Esophagus muscularis mucosa (tissue), 4 donors: ENCODE data around the gene AKAP14. TPM values are rescaled to one million over a fixed set of nuclear protein-coding genes. Genes with fewer than 3 reads are reported as not detected.
"Not testable (repeated sequence)": the region's sequence is repeated elsewhere in the genome, so short reads cannot be mapped to it uniquely, and the experiment has no call there.

Source experiments
- DNase-seq: peaks from one replicate; pipeline ENCODE4 v3.0.0-alpha.2; 2017; ENCODE audit errors: extremely low spot score
- H3K27ac ChIP-seq, 4 donors: fragments of 200-600 bp; sonication (generic); replicated peaks in 1 of 4; 1 replicate in 3 of 4; 2 replicates in 1 of 4; pipeline ENCODE4 v1.5.1; 2016 to 2019; ENCODE audit warnings: mild to moderate bottlenecking in 1 of 4
- H3K27me3 ChIP-seq, 4 donors: fragments of 200-600 bp; sonication (generic); one replicate each; pipeline versions ENCODE4 v1.5.1 to v1.6.0; 2016 to 2019
- H3K36me3 ChIP-seq, 4 donors: fragments of 200-600 bp; sonication (generic); one replicate each; pipeline ENCODE4 v1.5.1; 2016 to 2019
- H3K4me1 ChIP-seq, 4 donors: fragments of 200-600 bp; sonication (generic); one replicate each; pipeline ENCODE4 v1.5.1; 2016 to 2019
- H3K4me3 ChIP-seq, 4 donors: fragments of 200-600 bp; sonication (generic); 1 replicate in 2 of 4; 2 replicates in 2 of 4; pipeline ENCODE4 v1.5.1; 2016 to 2019; ENCODE audit warnings: mild to moderate bottlenecking in 4 of 4, moderate library complexity in 1 of 4
- H3K9me3 ChIP-seq, 4 donors: fragments of 200-600 bp; sonication (generic); 1 replicate in 3 of 4; 2 replicates in 1 of 4; pipeline ENCODE4 v1.5.1; 2016 to 2019
- EP300 ChIP-seq: sonication (generic); formaldehyde crosslinking; IDR thresholded peaks from one replicate; pipeline ENCODE4 v1.6.1; 2017; ENCODE audit warnings: antibody characterized with exemption
- POLR2A ChIP-seq: fragments of 450-650 bp; IDR thresholded peaks from one replicate; pipeline ENCODE4 v1.6.1; 2017; ENCODE audit warnings: antibody characterized with exemption, moderate library complexity, mild to moderate bottlenecking, low read depth
- POLR2AphosphoS5 ChIP-seq, 2 donors: sonication (generic); formaldehyde crosslinking; IDR thresholded peaks; one replicate each; pipeline ENCODE4 v1.6.1; 2017; ENCODE audit warnings: antibody characterized with exemption in 2 of 2
- WGBS: methylation state at CpG from one replicate; pipeline ENCODE4 v1.1.5; 2018; 5-methylcytosine and 5-hydroxymethylcytosine counted together
- intact Hi-C: fragments of 100-400 bp; cut with DNase I; formaldehyde crosslinking; loops from one replicate; pipeline ENCODE4 v1.15.1; 2023
- total RNA-seq, 4 donors: library from RNA; depleted of rRNA; stranded (reverse); fragments of >200 nt; gene quantifications; one replicate each; pipeline versions ENCODE4 v1.1.0 to v1.2.1, GENCODE V29; 2016
- TF ChIP-seq, protein P1 (sequence below), 3 experiments: fragments of 200-600 bp in 2 of 3; fragments of 450-650 bp in 1 of 3; sonication (generic) in 2 of 3; IDR thresholded peaks; one replicate each; pipeline ENCODE4 v1.5.1; 2017 to 2019; ENCODE audit warnings: antibody characterized with exemption in 3 of 3, mild to moderate bottlenecking in 2 of 3, moderate library complexity in 1 of 3

Gene AKAP14
- total RNA-seq, 4 donors from 2014 or later, result not detected

DNA sequence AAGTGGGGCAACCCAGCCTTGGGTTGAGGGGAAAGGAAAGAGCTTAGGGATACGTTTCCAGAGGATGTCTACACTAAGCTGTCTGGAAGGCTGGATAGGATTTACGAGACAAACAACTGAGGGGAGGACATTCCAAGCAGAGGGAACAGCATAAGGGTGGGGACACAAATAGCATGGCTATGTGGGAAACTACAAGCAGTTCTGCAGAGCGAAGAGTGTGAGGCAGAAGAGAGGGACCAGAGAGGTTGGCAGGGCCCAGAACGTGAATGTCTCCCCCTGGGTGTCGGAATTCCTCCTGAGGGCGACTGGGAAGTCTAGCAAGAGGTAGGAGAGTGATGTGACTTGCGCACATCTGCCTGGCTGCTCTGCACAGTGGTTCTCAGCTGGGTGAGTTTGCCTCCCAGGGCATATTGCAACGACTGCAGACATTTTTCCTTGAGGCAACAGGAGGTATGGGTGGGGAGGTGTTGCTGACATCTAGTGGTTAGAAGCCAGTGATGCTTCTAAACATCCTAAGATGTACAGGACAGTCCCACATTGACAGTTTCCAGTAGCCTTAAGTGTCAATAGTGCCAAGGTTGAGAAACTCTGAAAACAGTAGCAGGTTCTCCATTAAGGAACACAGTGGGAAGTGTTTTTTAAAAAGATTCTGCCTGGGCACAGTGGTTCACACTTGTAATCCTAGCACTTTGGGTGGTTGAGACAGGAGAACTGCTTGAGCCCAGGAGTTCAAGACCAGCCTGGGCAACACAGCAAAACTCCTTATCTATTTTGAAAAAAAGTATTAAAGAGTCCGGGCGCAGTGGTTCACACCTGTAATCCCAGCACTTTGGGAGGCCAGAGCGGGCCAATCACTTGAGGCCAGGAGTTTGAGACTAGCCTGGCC is 14.9 kb upstream of the AKAP14 start:
- intact Hi-C loops, result no loop called here
- H3K27me3 ChIP-seq, result no peaks in the 10 kb centered on the region
- no peak for DNase-seq
- peaks cover 4 to 29% (median 18%) of the 10 kb centered on the region in 4 donors for H3K36me3 ChIP-seq
- no peak for TF ChIP-seq POLR2A
- no peak for TF ChIP-seq EP300
- TF ChIP-seq, protein P1, sequence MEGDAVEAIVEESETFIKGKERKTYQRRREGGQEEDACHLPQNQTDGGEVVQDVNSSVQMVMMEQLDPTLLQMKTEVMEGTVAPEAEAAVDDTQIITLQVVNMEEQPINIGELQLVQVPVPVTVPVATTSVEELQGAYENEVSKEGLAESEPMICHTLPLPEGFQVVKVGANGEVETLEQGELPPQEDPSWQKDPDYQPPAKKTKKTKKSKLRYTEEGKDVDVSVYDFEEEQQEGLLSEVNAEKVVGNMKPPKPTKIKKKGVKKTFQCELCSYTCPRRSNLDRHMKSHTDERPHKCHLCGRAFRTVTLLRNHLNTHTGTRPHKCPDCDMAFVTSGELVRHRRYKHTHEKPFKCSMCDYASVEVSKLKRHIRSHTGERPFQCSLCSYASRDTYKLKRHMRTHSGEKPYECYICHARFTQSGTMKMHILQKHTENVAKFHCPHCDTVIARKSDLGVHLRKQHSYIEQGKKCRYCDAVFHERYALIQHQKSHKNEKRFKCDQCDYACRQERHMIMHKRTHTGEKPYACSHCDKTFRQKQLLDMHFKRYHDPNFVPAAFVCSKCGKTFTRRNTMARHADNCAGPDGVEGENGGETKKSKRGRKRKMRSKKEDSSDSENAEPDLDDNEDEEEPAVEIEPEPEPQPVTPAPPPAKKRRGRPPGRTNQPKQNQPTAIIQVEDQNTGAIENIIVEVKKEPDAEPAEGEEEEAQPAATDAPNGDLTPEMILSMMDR (IDR thresholded peaks at IDR 0.05), result peak; percentile 39 to 57 (median 45)
- TF ChIP-seq POLR2AphosphoS5 (IDR thresholded peaks at IDR 0.05), result no peak
- H3K27ac ChIP-seq, result no peak overlapping the region
- no peak overlapping the region for H3K4me3 ChIP-seq
- no peaks in the 10 kb centered on the region for H3K9me3 ChIP-seq
- WGBS, result 57% methylated on average over 11 of the region's 11 CpGs
- H3K4me1 ChIP-seq, result peaks cover 0 to 6% (median 0%) of the 10 kb centered on the region in 4 donors

DNA sequence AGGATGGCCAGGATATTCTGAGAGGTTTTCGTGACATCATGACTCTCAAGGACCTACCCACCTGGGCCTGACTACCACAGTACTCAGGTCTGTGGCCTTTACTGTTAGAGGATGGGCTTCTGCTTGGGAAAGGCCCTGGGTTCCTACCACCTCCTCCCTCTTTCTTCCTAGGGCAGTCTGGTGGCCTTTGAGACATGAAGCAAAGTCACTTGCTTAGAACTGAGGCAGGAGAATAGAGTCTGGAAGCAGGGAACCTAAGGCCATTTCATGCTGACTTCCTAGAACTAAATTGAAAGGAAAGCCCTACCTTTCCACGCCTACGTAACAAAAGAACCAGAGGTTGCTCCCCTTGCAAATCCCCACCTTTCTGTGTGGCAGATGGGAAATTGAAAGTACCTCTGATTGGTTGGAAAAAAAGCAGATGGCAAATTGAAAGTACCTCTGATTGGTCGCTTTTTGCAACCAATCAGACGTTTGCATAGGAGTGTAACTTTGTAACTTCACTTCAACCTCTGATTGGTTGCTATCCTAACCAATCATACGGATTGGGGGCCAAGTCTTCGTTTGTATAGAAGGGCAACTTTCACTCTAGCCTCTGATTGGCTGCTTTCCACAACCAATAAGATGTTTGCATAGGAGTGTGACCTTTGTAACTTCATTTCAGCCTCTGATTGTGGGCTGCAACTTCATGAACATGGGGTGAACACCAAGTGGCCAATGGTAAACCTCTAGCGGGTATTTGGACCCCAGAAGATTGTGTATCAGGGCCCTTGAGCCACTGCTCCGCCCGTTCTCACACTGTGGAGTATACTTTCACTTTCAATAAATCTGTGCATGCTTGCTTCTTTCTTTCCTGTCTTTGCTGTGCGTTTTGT is 9.9 kb upstream of the AKAP14 start:
- no peaks in the 10 kb centered on the region for H3K36me3 ChIP-seq
- no peaks in the 10 kb centered on the region for H3K9me3 ChIP-seq
- H3K4me3 ChIP-seq, result no peak overlapping the region
- no peaks in the 10 kb centered on the region for H3K27me3 ChIP-seq
- no peak for DNase-seq
- TF ChIP-seq, protein P1 (IDR thresholded peaks at IDR 0.05), result no peak
- TF ChIP-seq POLR2A (no peak), EP300 (no peak), POLR2AphosphoS5 (IDR thresholded peaks at IDR 0.05) (no peak)
- H3K4me1 ChIP-seq, result peaks cover 0 to 18% (median 9%) of the 10 kb centered on the region in 4 donors
- intact Hi-C loops, result no loop called here
- whole genome bisulfite sequencing, result 77% methylated on average over 11 of the region's 11 CpGs
- no peak overlapping the region for H3K27ac ChIP-seq

DNA sequence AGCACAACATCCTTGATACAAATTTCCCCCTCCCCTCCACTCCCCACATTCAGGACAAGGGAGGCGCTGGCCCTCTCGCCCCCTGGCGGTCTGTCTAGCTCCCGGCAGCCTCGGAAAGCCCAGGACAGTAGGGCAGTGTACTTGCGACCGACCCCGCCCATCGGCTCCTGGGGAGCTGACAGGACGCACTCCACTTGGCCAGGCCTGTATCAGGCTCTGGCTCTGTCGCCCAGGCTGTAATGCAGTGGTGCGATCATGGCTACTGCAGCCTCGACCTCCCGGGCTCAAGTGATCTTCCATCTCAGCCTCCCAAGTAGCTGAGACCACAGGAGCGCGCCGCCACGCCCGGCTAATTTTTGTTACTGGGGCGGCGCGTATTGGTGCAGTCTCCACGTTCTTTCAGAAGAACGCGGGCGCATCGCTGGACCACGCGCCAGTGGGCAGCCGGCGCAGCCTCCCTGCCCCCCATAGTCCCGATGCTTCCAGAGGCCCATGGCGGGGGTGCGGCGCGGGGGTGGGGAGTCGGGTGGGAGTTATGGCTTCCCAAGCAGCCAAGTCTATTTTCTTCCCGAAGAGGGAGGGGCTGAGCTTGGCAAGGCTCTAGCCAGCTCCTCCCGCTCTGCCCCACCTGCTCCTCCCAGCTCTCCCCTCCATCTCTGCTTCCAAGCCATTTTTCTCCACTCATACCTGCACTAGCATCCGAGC is 7.8 kb upstream of the AKAP14 start:
- intact Hi-C loops, result no loop called here
- H3K4me3 ChIP-seq, result peak overlapping the region; percentile 37 to 51 (median 41)
- no peaks in the 10 kb centered on the region for H3K36me3 ChIP-seq
- no peaks in the 10 kb centered on the region for H3K9me3 ChIP-seq
- H3K27me3 ChIP-seq, result no peaks in the 10 kb centered on the region
- 37% methylated on average over 32 of the region's 40 CpGs for WGBS
- no peak overlapping the region for H3K27ac ChIP-seq
- DNase-seq, result no peak
- TF ChIP-seq POLR2A (no peak), POLR2AphosphoS5 (IDR thresholded peaks at IDR 0.05) (no peak)
- TF ChIP-seq, protein P1 (IDR thresholded peaks at IDR 0.05), result peak; percentile 19 to 54 (median 34)
- peaks cover 0 to 17% (median 9%) of the 10 kb centered on the region in 4 donors for H3K4me1 ChIP-seq

DNA sequence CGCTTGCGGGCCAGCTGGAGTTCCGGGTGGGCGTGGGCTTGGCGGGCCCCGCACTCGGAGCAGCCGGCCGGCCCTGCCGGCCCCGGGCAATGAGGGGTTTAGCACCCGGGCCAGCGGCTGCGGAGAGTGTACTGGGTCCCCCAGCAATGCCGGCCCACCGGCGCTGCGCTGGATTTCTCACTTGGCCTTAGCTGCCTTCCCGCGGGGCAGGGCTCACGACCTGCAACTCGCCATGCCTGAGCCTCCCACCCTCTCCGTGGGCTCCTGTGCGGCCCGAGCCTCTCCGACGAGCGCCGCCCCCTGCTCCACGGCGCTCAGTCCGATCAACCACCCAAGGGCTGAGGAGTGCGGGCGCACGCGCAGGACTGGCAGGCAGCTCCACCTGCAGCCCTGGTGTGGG is 5.1 kb upstream of the AKAP14 start:
- H3K36me3 ChIP-seq, DNase-seq, H3K9me3 ChIP-seq, H3K4me3 ChIP-seq, H3K27me3 ChIP-seq, H3K27ac ChIP-seq, intact Hi-C loops: not testable (repeated sequence)
- peaks cover 0 to 17% (median 9%) of the 10 kb centered on the region in 4 donors for H3K4me1 ChIP-seq
- 69% methylated on average over 7 of the region's 36 CpGs for WGBS

DNA sequence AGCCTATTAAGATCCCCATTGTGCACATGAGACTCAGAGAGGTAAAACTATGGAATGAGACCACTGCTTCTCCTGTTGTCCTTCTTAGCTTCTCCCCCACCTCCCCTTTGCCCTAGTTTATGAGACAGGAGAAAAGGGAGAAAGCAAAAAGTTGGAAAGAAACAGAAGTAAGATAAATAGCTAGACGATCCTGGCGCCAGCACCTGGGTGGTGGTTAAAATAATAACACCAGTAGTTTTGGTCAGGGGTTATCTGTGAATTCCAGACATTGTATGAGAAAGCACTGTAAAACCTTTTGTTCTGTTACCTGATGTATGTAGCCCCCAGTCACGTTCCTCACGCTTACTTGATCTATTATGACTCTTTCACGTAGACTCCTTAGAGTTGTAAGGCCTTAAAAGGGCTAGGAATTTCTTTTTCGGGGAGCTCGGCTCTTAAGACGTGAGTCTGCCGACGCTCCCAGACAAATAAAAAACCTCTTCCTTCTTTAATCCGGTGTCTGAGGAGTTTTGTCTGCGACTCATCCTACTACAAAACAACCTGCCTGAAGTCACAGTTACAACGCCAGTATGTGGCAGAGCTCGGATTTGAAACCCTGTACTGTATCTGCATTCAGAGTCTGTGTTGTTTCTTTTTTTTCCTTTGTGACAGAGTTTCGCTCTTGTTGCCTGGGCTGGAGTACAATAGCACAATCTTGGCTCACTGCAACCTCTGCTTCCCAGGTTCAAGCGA is 3.6 kb upstream of the AKAP14 start:
- H3K4me3 ChIP-seq, intact Hi-C loops, H3K4me1 ChIP-seq, DNase-seq, H3K36me3 ChIP-seq, H3K9me3 ChIP-seq, H3K27ac ChIP-seq, H3K27me3 ChIP-seq: not testable (repeated sequence)
- WGBS, result 66% methylated on average over 16 of the region's 16 CpGs
